B cell (primary cell): ENCODE measurements around the gene ATPAF1. TPM values are rescaled to one million over a fixed set of nuclear protein-coding genes. Genes with fewer than 3 reads are reported as not detected.

Experiments
- ATAC-seq: fragments of 200-7000 bp; cut with Tn5 transposase; one replicate; pipeline ENCODE4 v1.10.0; 2021; ENCODE audit warnings: low read depth, mild to moderate bottlenecking, moderate number of reproducible peaks, moderate library complexity
- CTCF ChIA-PET: fragments of 350-600 bp; sonication (Branson Sonifier 250); formaldehyde crosslinking; loops from one replicate; lab custom pipeline; 2021; ENCODE audit warnings: antibody characterized with exemption, inconsistent platforms; lab: Charles Lee
- POLR2A ChIA-PET: fragments of 350-600 bp; sonication (Branson Sonifier 250); formaldehyde crosslinking; loops from one replicate; lab custom pipeline; 2021; ENCODE audit warnings: antibody characterized with exemption; lab: Charles Lee
- DNase-seq: peaks from one replicate; pipeline ENCODE4 v3.0.0; 2013
- H2AFZ ChIP-seq: 2 replicates; pipeline ENCODE4 v1.6.1; 2012; ENCODE audit warnings: mild to moderate bottlenecking, low read depth, low read length; ENCODE audit not compliant: insufficient read depth, poor library complexity, severe bottlenecking
- H3K27ac ChIP-seq, 2 donors: 1 replicate in 1 of 2; 2 replicates in 1 of 2; pipeline ENCODE4 v1.5.1; 2012 to 2013; ENCODE audit warnings: low read length in 2 of 2, mild to moderate bottlenecking in 2 of 2, moderate library complexity in 1 of 2
- H3K27me3 ChIP-seq, 4 experiments: fragments of 200-600 bp in 1 of 4; sonication (generic) in 1 of 4; replicated peaks in 1 of 4; 1 replicate in 2 of 4; 2 replicates in 2 of 4; pipeline versions ENCODE4 v1.6.1 to v1.7.0; 2013 to 2016; ENCODE audit warnings: low read length in 3 of 4, mild to moderate bottlenecking in 2 of 4, mixed read lengths in 1 of 4, moderate library complexity in 1 of 4; ENCODE audit not compliant: insufficient read depth in 4 of 4, control insufficient read depth in 3 of 4; ENCODE audit errors: control extremely low read depth in 1 of 4
- H3K36me3 ChIP-seq, 2 experiments: replicated peaks in 1 of 2; 1 replicate in 1 of 2; 2 replicates in 1 of 2; pipeline versions ENCODE4 v1.6.1 to v1.7.1; 2013; ENCODE audit warnings: low read length in 1 of 2; ENCODE audit not compliant: insufficient read depth in 2 of 2, control insufficient read depth in 1 of 2; ENCODE audit errors: control extremely low read depth in 1 of 2, extremely low read depth in 1 of 2
- H3K4me1 ChIP-seq, 2 donors: fragments of 200-600 bp in 1 of 2; sonication (generic) in 1 of 2; 1 replicate in 1 of 2; 2 replicates in 1 of 2; pipeline versions ENCODE4 v1.5.1 to v1.6.1; 2013 to 2017; ENCODE audit warnings: low read length in 2 of 2; ENCODE audit not compliant: control insufficient read depth in 2 of 2, insufficient read depth in 2 of 2
- H3K4me2 ChIP-seq: replicated peaks from 2 replicates; pipeline ENCODE3; 2012; ENCODE audit warnings: mild to moderate bottlenecking, low read depth, low read length; ENCODE audit not compliant: poor library complexity, severe bottlenecking
- H3K4me3 ChIP-seq, 5 experiments: fragments of 200-600 bp in 1 of 5; sonication (generic) in 1 of 5; 1 replicate in 3 of 5; 2 replicates in 2 of 5; pipeline versions ENCODE4 v1.5.1 to v1.7.0; 2011 to 2016; ENCODE audit warnings: low read length in 4 of 5, mild to moderate bottlenecking in 4 of 5, low read depth in 2 of 5, control low read depth in 1 of 5, moderate library complexity in 1 of 5; ENCODE audit not compliant: insufficient read depth in 1 of 5; ENCODE audit errors: control extremely low read depth in 1 of 5, extremely low read depth in 1 of 5
- H3K79me2 ChIP-seq: fragments of 200-600 bp; sonication (generic); one replicate; pipeline ENCODE4 v1.6.0; 2016; ENCODE audit warnings: low read length; ENCODE audit not compliant: control insufficient read depth, insufficient read depth
- H3K9ac ChIP-seq: fragments of 200-600 bp; sonication (generic); 2 replicates; pipeline ENCODE4 v1.6.1; 2017; ENCODE audit warnings: mild to moderate bottlenecking, low read length, moderate library complexity
- H3K9me3 ChIP-seq, 3 donors: one replicate each; pipeline versions ENCODE4 v1.6.1 to v1.7.1; 2013; ENCODE audit warnings: low read length in 2 of 3; ENCODE audit not compliant: control insufficient read depth in 2 of 3, insufficient read depth in 1 of 3; ENCODE audit errors: control extremely low read depth in 1 of 3
- H4K20me1 ChIP-seq: 2 replicates; pipeline ENCODE4 v1.6.0; 2012; ENCODE audit warnings: mild to moderate bottlenecking, low read length; ENCODE audit not compliant: insufficient read depth, control insufficient read depth, poor library complexity, severe bottlenecking
- H3K27ac Mint-ChIP-seq: one replicate; pipeline ENCODE4 v1.8.0; 2021; ENCODE audit warnings: mixed read lengths
- H3K27me3 Mint-ChIP-seq: one replicate; pipeline ENCODE4 v1.8.0; 2021; ENCODE audit warnings: mixed read lengths
- H3K4me1 Mint-ChIP-seq: one replicate; pipeline ENCODE4 v1.8.0; 2021; ENCODE audit warnings: mixed read lengths
- H3K4me3 Mint-ChIP-seq: one replicate; pipeline ENCODE4 v1.8.0; 2021; ENCODE audit warnings: mixed read lengths
- H3K9me3 Mint-ChIP-seq: one replicate; pipeline ENCODE4 v1.8.0; 2022; ENCODE audit warnings: mixed read lengths; ENCODE audit not compliant: insufficient read depth
- EZH2 ChIP-seq: IDR thresholded peaks from 2 replicates; pipeline ENCODE4 v1.6.1; 2012; ENCODE audit warnings: borderline replicate concordance, low read depth, mild to moderate bottlenecking, moderate library complexity, low read length; ENCODE audit not compliant: insufficient read depth, poor library complexity, severe bottlenecking
- WGBS: methylation state at CpG from one replicate; pipeline ENCODE4 v1.1.5; 2013; ENCODE audit warnings: missing lambda C conversion rate; ENCODE audit not compliant: insufficient coverage; 5-methylcytosine and 5-hydroxymethylcytosine counted together
- intact Hi-C: fragments of 100-400 bp; cut with micrococcal nuclease; formaldehyde crosslinking; loops from one replicate; pipeline ENCODE4 v1.10.0; 2022
- polyA plus RNA-seq: library from polyadenylated mRNA; depleted of rRNA; stranded (reverse); fragments of >200 nt; gene quantifications from 2 replicates; pipeline ENCODE4 v1.2.3, GENCODE V29; 2012
- total RNA-seq, 2 donors: library from RNA; stranded (reverse); fragments of 120-200 nt in 1 of 2; gene quantifications; 1 replicate in 1 of 2; 2 replicates in 1 of 2; pipeline versions ENCODE4 v1.2.3 to v1.2.4, GENCODE V29; 2013 to 2022
- TF ChIP-seq, protein P1 (sequence below): fragments of 200-600 bp; IDR thresholded peaks from one replicate; pipeline ENCODE4 v1.8.0; 2022; ENCODE audit warnings: antibody characterized with exemption, mild to moderate bottlenecking

Gene ATPAF1
- total and polyA plus RNA-seq, 2 donors (not counting 1 experiment from before 2014, with no cell fraction given), result 18.3 to 22.0 TPM

DNA sequence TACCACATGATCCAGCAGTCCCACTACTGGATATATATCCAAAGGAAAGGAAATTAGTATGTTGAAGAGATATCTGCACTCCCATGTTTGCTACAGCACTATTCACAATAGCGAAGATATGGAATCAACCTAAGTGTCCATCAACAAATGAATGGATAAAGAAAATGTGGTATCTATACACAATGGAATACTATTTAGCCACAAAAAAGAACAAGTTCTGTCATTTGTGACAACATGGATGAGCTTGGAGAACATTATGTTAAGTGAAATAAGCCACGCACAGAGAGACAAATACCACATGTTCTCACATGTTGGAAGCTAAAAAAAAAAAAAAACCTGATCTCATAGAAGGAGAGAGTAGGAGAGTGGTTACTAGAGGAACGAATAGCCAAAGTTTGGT is 17.7 kb downstream of the ATPAF1 start:
- TF ChIP-seq EZH2, result no peak
- TF ChIP-seq, protein P1, sequence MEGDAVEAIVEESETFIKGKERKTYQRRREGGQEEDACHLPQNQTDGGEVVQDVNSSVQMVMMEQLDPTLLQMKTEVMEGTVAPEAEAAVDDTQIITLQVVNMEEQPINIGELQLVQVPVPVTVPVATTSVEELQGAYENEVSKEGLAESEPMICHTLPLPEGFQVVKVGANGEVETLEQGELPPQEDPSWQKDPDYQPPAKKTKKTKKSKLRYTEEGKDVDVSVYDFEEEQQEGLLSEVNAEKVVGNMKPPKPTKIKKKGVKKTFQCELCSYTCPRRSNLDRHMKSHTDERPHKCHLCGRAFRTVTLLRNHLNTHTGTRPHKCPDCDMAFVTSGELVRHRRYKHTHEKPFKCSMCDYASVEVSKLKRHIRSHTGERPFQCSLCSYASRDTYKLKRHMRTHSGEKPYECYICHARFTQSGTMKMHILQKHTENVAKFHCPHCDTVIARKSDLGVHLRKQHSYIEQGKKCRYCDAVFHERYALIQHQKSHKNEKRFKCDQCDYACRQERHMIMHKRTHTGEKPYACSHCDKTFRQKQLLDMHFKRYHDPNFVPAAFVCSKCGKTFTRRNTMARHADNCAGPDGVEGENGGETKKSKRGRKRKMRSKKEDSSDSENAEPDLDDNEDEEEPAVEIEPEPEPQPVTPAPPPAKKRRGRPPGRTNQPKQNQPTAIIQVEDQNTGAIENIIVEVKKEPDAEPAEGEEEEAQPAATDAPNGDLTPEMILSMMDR, result no peak
- H3K4me3 ChIP-seq, result no peak overlapping the region
- Mint-ChIP-seq H3K9me3 (peaks cover 5% of the 10 kb centered on the region), H3K4me1 (no peaks in the 10 kb centered on the region), H3K4me3 (no peak overlapping the region), H3K27ac (no peak overlapping the region), H3K27me3 (no peaks in the 10 kb centered on the region)
- H3K79me2 ChIP-seq, result no peaks in the 10 kb centered on the region
- no peaks in the 10 kb centered on the region for H3K4me1 ChIP-seq
- no peak overlapping the region for H3K9ac ChIP-seq
- ChIA-PET CTCF (interaction anchor here (0.6 kb wide), 2 partner anchors 67 to 839 kb away, joined by 3 to 4 read pairs; no protein-coding TSS in a partner anchor), POLR2A (no interaction called here)
- no peak overlapping the region for H2AFZ ChIP-seq
- intact Hi-C loops, result no loop called here
- ATAC-seq (no peak), DNase-seq (no peak)
- WGBS, result no CpG with 5 or more reads among the region's 3 CpGs
- no peak overlapping the region for H3K27ac ChIP-seq
- peaks cover 5 to 29% of the 10 kb centered on the region in 2 experiments for H3K36me3 ChIP-seq
- no peaks in the 10 kb centered on the region for H4K20me1 ChIP-seq
- H3K9me3 ChIP-seq, result peaks cover 0 to 4% (median 4%) of the 10 kb centered on the region in 3 donors
- H3K4me2 ChIP-seq, result no peak overlapping the region
- no peaks in the 10 kb centered on the region for H3K27me3 ChIP-seq

DNA sequence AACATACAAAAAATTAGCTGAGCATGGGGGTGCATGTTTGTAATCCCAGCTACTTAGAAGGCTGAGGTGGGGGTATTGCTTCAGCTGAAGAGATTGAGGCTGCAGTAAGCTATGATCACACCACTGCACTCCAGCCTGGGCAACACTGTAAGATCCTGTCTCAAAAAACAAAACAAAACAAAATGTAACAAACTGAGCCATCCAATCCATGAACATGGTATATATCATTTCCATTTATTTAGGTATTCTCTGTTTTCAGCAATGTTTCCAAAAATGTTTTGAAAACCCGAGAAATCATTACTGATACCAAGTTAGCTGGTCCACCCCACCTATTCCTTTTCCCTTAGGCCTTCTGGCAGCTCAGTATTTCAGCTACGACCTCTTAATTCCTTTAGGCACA is 18.4 kb downstream of the ATPAF1 start:
- no peak overlapping the region for H3K4me3 Mint-ChIP-seq
- no peak overlapping the region for H3K27ac Mint-ChIP-seq
- ATAC-seq, result no peak
- no peak for DNase-seq
- WGBS, result 100% methylated on average over 2 of the region's 2 CpGs
- no peak for TF ChIP-seq EZH2
- TF ChIP-seq, protein P1, result no peak
- H3K27me3 ChIP-seq, result no peaks in the 10 kb centered on the region
- peaks cover 5% of the 10 kb centered on the region for H3K9me3 Mint-ChIP-seq
- no peaks in the 10 kb centered on the region for H3K79me2 ChIP-seq
- H3K27me3 Mint-ChIP-seq, result no peaks in the 10 kb centered on the region
- no peak overlapping the region for H3K4me2 ChIP-seq
- H3K4me1 ChIP-seq, result no peaks in the 10 kb centered on the region
- peaks cover 5 to 27% of the 10 kb centered on the region in 2 experiments for H3K36me3 ChIP-seq
- H4K20me1 ChIP-seq, result no peaks in the 10 kb centered on the region
- H3K27ac ChIP-seq, result no peak overlapping the region
- H3K9me3 ChIP-seq, result peaks cover 0 to 4% (median 4%) of the 10 kb centered on the region in 3 donors
- intact Hi-C loops, result no loop called here
- H3K4me3 ChIP-seq, result no peak overlapping the region
- H3K4me1 Mint-ChIP-seq, result no peaks in the 10 kb centered on the region
- H2AFZ ChIP-seq, result no peak overlapping the region
- no peak overlapping the region for H3K9ac ChIP-seq
- ChIA-PET CTCF (no interaction called here), POLR2A (no interaction called here)
